Parathyroid adenoma (tissue), 2 donors: ENCODE measurements around the gene RASA2.

ENCODE experiments used
- H2AFZ ChIP-seq: fragments of 300-600 bp; sonication (generic); one replicate; pipeline ENCODE4 v1.7.0; 2017; ENCODE audit warnings: antibody characterized with exemption, mild to moderate bottlenecking
- H3K27ac ChIP-seq: fragments of 300-600 bp; sonication (generic); one replicate; pipeline ENCODE4 v1.7.0; 2017
- H3K27me3 ChIP-seq: fragments of 300-600 bp; sonication (generic); one replicate; pipeline ENCODE4 v1.7.0; 2017; ENCODE audit warnings: low read length; ENCODE audit not compliant: control insufficient read depth, insufficient read depth
- H3K36me3 ChIP-seq: fragments of 300-600 bp; sonication (generic); one replicate; pipeline ENCODE4 v1.7.0; 2017; ENCODE audit warnings: low read length; ENCODE audit not compliant: control insufficient read depth, insufficient read depth
- H3K4me1 ChIP-seq: fragments of 300-600 bp; sonication (generic); one replicate; pipeline ENCODE4 v1.7.0; 2017; ENCODE audit warnings: control low read depth
- H3K4me2 ChIP-seq: fragments of 300-600 bp; sonication (generic); one replicate; pipeline ENCODE4 v1.7.0; 2017; ENCODE audit warnings: low read length
- H3K4me3 ChIP-seq: fragments of 300-600 bp; sonication (generic); one replicate; pipeline ENCODE4 v1.7.0; 2017; ENCODE audit warnings: low read depth, low read length
- H3K79me2 ChIP-seq: fragments of 300-600 bp; sonication (generic); one replicate; pipeline ENCODE4 v1.7.0; 2017; ENCODE audit warnings: control low read depth
- H3K9ac ChIP-seq: fragments of 300-600 bp; sonication (generic); one replicate; pipeline ENCODE4 v1.7.0; 2017; ENCODE audit warnings: mild to moderate bottlenecking
- H3K9me3 ChIP-seq: fragments of 300-600 bp; sonication (generic); one replicate; pipeline ENCODE4 v1.7.0; 2017; ENCODE audit warnings: low read length; ENCODE audit not compliant: control insufficient read depth
- TF ChIP-seq, protein P1 (sequence below): fragments of 300-600 bp; sonication (generic); IDR thresholded peaks from one replicate; pipeline ENCODE4 v1.7.0; 2017; ENCODE audit warnings: antibody characterized with exemption, mild to moderate bottlenecking
- donor health status: primary hyperparathyroidism.

Gene RASA2

GRCh38 chr3:141659821-141660613 is 173.2 kb downstream of the RASA2 start:
- Histone ChIP-seq H3K4me1 (peaks cover 2% of the 10 kb centered on the region), H3K9me3 (no peaks in the 10 kb centered on the region), H3K4me3 (peak overlapping the region; percentile 43), H2AFZ (peak overlapping the region; percentile 86), H3K79me2 (no peaks in the 10 kb centered on the region), H3K9ac (no peak overlapping the region), H3K36me3 (no peaks in the 10 kb centered on the region), H3K27ac (no peak overlapping the region), H3K27me3 (peaks cover 4% of the 10 kb centered on the region), H3K4me2 (peak overlapping the region; percentile 58)
- TF ChIP-seq, protein P1, sequence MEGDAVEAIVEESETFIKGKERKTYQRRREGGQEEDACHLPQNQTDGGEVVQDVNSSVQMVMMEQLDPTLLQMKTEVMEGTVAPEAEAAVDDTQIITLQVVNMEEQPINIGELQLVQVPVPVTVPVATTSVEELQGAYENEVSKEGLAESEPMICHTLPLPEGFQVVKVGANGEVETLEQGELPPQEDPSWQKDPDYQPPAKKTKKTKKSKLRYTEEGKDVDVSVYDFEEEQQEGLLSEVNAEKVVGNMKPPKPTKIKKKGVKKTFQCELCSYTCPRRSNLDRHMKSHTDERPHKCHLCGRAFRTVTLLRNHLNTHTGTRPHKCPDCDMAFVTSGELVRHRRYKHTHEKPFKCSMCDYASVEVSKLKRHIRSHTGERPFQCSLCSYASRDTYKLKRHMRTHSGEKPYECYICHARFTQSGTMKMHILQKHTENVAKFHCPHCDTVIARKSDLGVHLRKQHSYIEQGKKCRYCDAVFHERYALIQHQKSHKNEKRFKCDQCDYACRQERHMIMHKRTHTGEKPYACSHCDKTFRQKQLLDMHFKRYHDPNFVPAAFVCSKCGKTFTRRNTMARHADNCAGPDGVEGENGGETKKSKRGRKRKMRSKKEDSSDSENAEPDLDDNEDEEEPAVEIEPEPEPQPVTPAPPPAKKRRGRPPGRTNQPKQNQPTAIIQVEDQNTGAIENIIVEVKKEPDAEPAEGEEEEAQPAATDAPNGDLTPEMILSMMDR, result no peak

GRCh38 chr3:141660614-141660947 is 173.8 kb downstream of the RASA2 start:
- Histone ChIP-seq H3K4me3 (peak overlapping the region; percentile 43), H3K9ac (no peak overlapping the region), H3K4me2 (peak overlapping the region; percentile 58), H3K27me3 (peaks cover 4% of the 10 kb centered on the region), H3K9me3 (no peaks in the 10 kb centered on the region), H3K4me1 (peaks cover 2% of the 10 kb centered on the region), H2AFZ (peak overlapping the region; percentile 86), H3K36me3 (no peaks in the 10 kb centered on the region), H3K27ac (no peak overlapping the region), H3K79me2 (no peaks in the 10 kb centered on the region)
- TF ChIP-seq, protein P1, result no peak

DNA sequence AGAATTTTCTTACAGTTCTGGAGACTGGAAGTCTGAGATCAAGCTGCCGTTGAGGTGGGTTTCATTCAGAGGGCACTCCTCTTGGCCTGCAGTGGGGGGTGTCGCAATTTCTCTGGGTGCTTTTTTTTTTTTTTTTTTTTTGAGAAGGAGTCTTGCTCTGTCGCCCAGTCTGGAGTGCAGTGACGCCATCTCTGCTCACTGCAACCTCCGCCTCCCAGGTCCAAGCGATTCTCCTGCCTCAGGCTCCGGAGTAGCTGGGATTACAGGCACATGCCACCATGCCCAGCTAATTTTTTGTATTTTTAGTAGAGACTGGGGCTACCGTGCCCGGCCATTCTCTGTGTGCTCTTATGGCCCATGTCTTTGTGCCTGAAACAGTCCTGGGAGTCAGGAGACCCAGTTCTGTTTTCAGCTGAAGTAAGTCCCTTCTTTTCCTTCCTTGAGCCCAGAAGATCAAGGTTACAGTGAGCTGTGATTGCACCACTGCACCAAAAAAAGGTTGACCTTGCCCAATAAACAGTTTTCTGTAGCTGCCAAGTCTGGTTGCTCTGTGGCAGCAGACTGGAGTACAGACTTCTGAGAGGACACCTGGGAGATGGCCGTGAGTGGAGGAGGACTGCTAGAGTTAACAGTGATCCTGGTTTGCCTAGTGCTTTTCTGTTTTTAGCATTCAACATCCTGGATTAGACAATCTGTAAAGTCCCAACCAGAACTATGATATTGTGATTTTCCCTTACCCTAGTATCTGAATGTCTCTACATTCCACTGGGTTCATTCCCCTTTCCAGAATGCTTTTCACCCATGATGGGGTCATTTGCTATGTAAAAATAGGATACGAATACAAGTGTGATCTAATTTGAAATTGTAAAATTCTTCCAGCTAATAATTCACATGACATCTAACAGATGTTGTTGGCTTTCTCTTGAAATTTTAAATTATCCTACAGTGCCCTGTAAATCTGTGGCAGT is 174.7 kb downstream of the RASA2 start:
- Histone ChIP-seq H3K79me2 (no peaks in the 10 kb centered on the region), H3K9me3 (no peaks in the 10 kb centered on the region), H3K9ac (no peak overlapping the region), H3K4me1 (peaks cover 2% of the 10 kb centered on the region), H3K4me3 (no peak overlapping the region), H3K27ac (no peak overlapping the region), H3K36me3 (no peaks in the 10 kb centered on the region), H2AFZ (peak overlapping the region; percentile 25), H3K4me2 (no peak overlapping the region), H3K27me3 (peaks cover 4% of the 10 kb centered on the region)
- TF ChIP-seq, protein P1, result no peak

DNA sequence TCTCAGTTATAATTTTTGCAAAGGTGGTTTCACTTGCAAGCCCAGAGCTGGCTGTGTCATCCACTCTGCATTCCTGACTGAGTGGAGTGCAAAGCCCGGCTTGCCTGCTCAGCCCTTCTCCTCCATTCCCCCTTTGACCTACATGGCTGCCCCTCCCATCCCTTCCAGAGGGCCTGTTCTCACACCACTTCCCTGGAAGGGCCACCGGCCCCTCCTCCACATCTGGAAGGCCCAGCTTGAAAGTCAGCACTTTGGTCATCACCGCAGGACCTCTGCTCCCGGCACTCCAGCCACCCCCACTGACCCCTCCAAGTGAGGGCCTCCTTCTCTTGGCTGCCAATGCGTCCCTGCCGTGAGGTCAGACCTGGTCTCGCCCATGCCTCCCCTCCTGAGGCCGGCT is 177.2 kb downstream of the RASA2 start:
- Histone ChIP-seq H2AFZ (peak overlapping the region; percentile 60), H3K4me1 (peaks cover 2% of the 10 kb centered on the region)

More for the DNA sequence above, 177.2 kb downstream of the RASA2 start:
- Histone ChIP-seq H3K27me3 (no peaks in the 10 kb centered on the region), H3K4me3 (no peak overlapping the region), H3K27ac (peak overlapping the region; percentile 15), H3K9ac (no peak overlapping the region), H3K4me2 (no peak overlapping the region), H3K9me3 (no peaks in the 10 kb centered on the region), H3K79me2 (no peaks in the 10 kb centered on the region), H3K36me3 (no peaks in the 10 kb centered on the region)
- TF ChIP-seq, protein P1, result no peak
